ENCODE results near the gene SERF2.
"Not testable (repeated sequence)": the region's sequence is repeated elsewhere in the genome, so short reads cannot be mapped to it uniquely, and the experiment has no call there.

SERF2 gene

GRCh38 chr15:43791993-43792760 lies at the start of gene SERF2:
Gene SERF2 (plus strand): TSS chr15:43792320. CDS start chr15:43792377, 57 bp downstream.
- TF ChIP-seq FOXP2 (optimal IDR thresholded peaks at IDR 0.05; ENCODE audit: control extremely low read depth, extremely low read length, insufficient read depth) (no peak), EZH2 (IDR thresholded peaks at IDR 0.05) (no peak), POLR2AphosphoS5 (IDR thresholded peaks at IDR 0.05; ENCODE audit: borderline replicate concordance, low read depth, low read length) (peak; percentile 93)

GRCh38 chr15:43746245-43746902 lies 45.7 kb upstream of the SERF2 start, which contains the start of gene PDIA3:
Gene PDIA3 (plus strand): TSS chr15:43746438. CDS start chr15:43746540, 102 bp downstream.
- peak within 1 kb of the TSS; percentile 90 for H3K4me3 ChIP-seq
- H3K9me3 ChIP-seq (ENCODE audit: low read depth, low read length); DNase-seq (ENCODE audit: low read depth, low spot score); H3K36me3 ChIP-seq (ENCODE audit: insufficient read depth, low read length): not testable (repeated sequence)
- TF ChIP-seq POLR2AphosphoS5 (IDR thresholded peaks at IDR 0.05; ENCODE audit: borderline replicate concordance, low read depth, low read length) = peak; percentile 84
- H3K27ac ChIP-seq = peak within 1 kb of the TSS; percentile 57; the same call in 1 of the 2 replicates
- peak within 1 kb of the TSS; percentile 92 for H3K9ac ChIP-seq (ENCODE audit: insufficient read length)

More at GRCh38 chr15:43791993-43792760, at the start of gene SERF2:
- peak within 1 kb of the TSS; percentile 99 for H3K9ac ChIP-seq (ENCODE audit: insufficient read length)
- no peaks in the 10 kb centered on the region for H3K9me3 ChIP-seq (ENCODE audit: low read depth, low read length)
- H3K36me3 ChIP-seq (ENCODE audit: insufficient read depth, low read length) = peaks cover 41% of the 10 kb centered on the region
- peak; percentile 76 for DNase-seq (ENCODE audit: low read depth, low spot score)
- peak within 1 kb of the TSS; percentile 93 for H3K4me3 ChIP-seq
- H3K27ac ChIP-seq = peak within 1 kb of the TSS; percentile 94

GRCh38 chr15:43746903-43747309 lies 45.2 kb upstream of the SERF2 start:
- H3K9ac ChIP-seq (ENCODE audit: insufficient read length) = peak overlapping the region; percentile 92
- peak overlapping the region; percentile 90 for H3K4me3 ChIP-seq
- peak overlapping the region; percentile 57; the same call in 1 of the 2 replicates for H3K27ac ChIP-seq
- DNase-seq (ENCODE audit: low read depth, low spot score); H3K9me3 ChIP-seq (ENCODE audit: low read depth, low read length): not testable (repeated sequence)
- H3K36me3 ChIP-seq (ENCODE audit: insufficient read depth, low read length) = peaks cover 13% of the 10 kb centered on the region

GRCh38 chr15:43748376-43748775 lies 43.7 kb upstream of the SERF2 start:
- Histone ChIP-seq H3K9ac (ENCODE audit: insufficient read length) (no peak overlapping the region), H3K4me3 (peak overlapping the region; percentile 90), H3K9me3 (ENCODE audit: low read depth, low read length) (no peaks in the 10 kb centered on the region), H3K36me3 (ENCODE audit: insufficient read depth, low read length) (peaks cover 28% of the 10 kb centered on the region), H3K27ac (no peak overlapping the region)
- TF ChIP-seq EZH2 (IDR thresholded peaks at IDR 0.05) = no peak
- no peak for TF ChIP-seq FOXP2 (optimal IDR thresholded peaks at IDR 0.05; ENCODE audit: control extremely low read depth, extremely low read length, insufficient read depth)
- TF ChIP-seq POLR2AphosphoS5 (IDR thresholded peaks at IDR 0.05; ENCODE audit: borderline replicate concordance, low read depth, low read length) = no peak
- no peak for DNase-seq (ENCODE audit: low read depth, low spot score)

- Histone ChIP-seq H3K9me3 (ENCODE audit: low read depth, low read length) (no peaks in the 10 kb centered on the region), H3K27ac (no peak overlapping the region), H3K36me3 (ENCODE audit: insufficient read depth, low read length) (peaks cover 41% of the 10 kb centered on the region), H3K9ac (ENCODE audit: insufficient read length) (no peak overlapping the region), H3K4me3 (no peak overlapping the region)
- TF ChIP-seq EZH2 (IDR thresholded peaks at IDR 0.05) (no peak), FOXP2 (optimal IDR thresholded peaks at IDR 0.05; ENCODE audit: control extremely low read depth, extremely low read length, insufficient read depth) (no peak), POLR2AphosphoS5 (IDR thresholded peaks at IDR 0.05; ENCODE audit: borderline replicate concordance, low read depth, low read length) (no peak)
- no peak for DNase-seq (ENCODE audit: low read depth, low spot score)
Measured at GRCh38 chr15:43749690-43750345, 42.3 kb upstream of the SERF2 start.

- DNase-seq (ENCODE audit: low read depth, low spot score) = no peak
- Histone ChIP-seq H3K36me3 (ENCODE audit: insufficient read depth, low read length) (peaks cover 60% of the 10 kb centered on the region), H3K9me3 (ENCODE audit: low read depth, low read length) (no peaks in the 10 kb centered on the region), H3K4me3 (no peak overlapping the region), H3K27ac (no peak overlapping the region), H3K9ac (ENCODE audit: insufficient read length) (no peak overlapping the region)
- no peak for TF ChIP-seq FOXP2 (optimal IDR thresholded peaks at IDR 0.05; ENCODE audit: control extremely low read depth, extremely low read length, insufficient read depth)
Measured at GRCh38 chr15:43751885-43752284, 40.2 kb upstream of the SERF2 start.

GRCh38 chr15:43762824-43763223 lies 29.3 kb upstream of the SERF2 start:
- DNase-seq (ENCODE audit: low read depth, low spot score) = no peak
- no peak overlapping the region for H3K4me3 ChIP-seq
- peak overlapping the region; percentile 81 for H3K27ac ChIP-seq
- no peak overlapping the region for H3K9ac ChIP-seq (ENCODE audit: insufficient read length)
- TF ChIP-seq FOXP2 (optimal IDR thresholded peaks at IDR 0.05; ENCODE audit: control extremely low read depth, extremely low read length, insufficient read depth) = no peak
- TF ChIP-seq EZH2 (IDR thresholded peaks at IDR 0.05) = no peak
- no peak for TF ChIP-seq POLR2AphosphoS5 (IDR thresholded peaks at IDR 0.05; ENCODE audit: borderline replicate concordance, low read depth, low read length)
- H3K36me3 ChIP-seq (ENCODE audit: insufficient read depth, low read length) = peaks cover 76% of the 10 kb centered on the region
- H3K9me3 ChIP-seq (ENCODE audit: low read depth, low read length) = no peaks in the 10 kb centered on the region

- Histone ChIP-seq H3K9ac (ENCODE audit: insufficient read length) (no peak overlapping the region), H3K9me3 (ENCODE audit: low read depth, low read length) (no peaks in the 10 kb centered on the region), H3K27ac (no peak overlapping the region), H3K36me3 (ENCODE audit: insufficient read depth, low read length) (peaks cover 81% of the 10 kb centered on the region), H3K4me3 (no peak overlapping the region)
- no peak for DNase-seq (ENCODE audit: low read depth, low spot score)
- TF ChIP-seq EZH2 (IDR thresholded peaks at IDR 0.05) (no peak), POLR2AphosphoS5 (IDR thresholded peaks at IDR 0.05; ENCODE audit: borderline replicate concordance, low read depth, low read length) (no peak), FOXP2 (optimal IDR thresholded peaks at IDR 0.05; ENCODE audit: control extremely low read depth, extremely low read length, insufficient read depth) (no peak)
Measured at GRCh38 chr15:43763819-43764446, 28.2 kb upstream of the SERF2 start.
